ENCODE measurements around the gene DHRS3.
"Not testable (repeated sequence)": the region's sequence is repeated elsewhere in the genome, so short reads cannot be mapped to it uniquely, and the experiment has no call there.

DHRS3 gene, protein sequence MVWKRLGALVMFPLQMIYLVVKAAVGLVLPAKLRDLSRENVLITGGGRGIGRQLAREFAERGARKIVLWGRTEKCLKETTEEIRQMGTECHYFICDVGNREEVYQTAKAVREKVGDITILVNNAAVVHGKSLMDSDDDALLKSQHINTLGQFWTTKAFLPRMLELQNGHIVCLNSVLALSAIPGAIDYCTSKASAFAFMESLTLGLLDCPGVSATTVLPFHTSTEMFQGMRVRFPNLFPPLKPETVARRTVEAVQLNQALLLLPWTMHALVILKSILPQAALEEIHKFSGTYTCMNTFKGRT

DNA sequence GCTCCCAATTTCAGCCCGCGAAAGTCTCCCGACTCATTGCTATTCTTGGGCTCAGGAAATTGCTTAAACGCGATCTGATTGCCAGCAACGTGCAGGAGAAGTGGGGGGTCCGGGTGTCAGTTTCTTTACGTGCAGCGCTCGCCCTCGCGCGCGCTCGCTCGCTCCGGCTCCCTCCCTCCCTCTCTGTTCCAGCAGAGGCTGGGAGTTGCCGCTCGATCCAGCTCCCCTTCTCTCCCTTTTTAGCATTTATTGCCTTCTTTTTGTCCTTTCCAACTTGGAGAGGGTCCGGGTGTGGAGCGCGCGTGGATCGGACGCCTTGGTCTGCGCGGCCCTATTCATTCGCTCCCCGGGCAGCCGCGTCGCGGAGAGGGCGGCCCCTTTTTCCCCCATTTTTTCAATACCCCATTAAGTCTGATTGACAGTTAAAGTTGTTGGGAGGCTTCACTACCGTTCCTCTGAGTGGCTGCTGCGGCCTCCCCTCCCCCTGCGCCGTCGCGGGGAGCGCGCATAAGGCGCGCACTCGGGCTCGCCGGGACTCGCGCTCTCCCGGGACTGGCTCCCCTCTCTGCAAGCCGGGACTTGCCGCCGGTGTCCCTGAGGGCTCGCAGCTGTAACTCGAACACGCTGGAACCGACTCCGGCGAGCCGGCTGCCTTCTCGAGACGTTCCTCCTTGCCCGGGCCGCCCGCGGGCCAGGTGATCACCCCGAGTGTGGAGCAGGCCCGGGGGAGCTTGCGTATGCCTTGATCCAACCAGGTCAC lies at the start of gene DHRS3:
Gene DHRS3 (minus strand): TSS at position 310 of the 760 bp plus-strand sequence. CDS start 862 bp downstream, outside the sequence.
- no peak for DNase-seq (ENCODE audit: low spot score)

- DNase-seq (ENCODE audit: low spot score), result peak; percentile 26
Measured at GRCh38 chr1:12666141-12666735, 48.2 kb upstream of the DHRS3 start.

GRCh38 chr1:12665511-12665910 lies 47.5 kb upstream of the DHRS3 start:
- no peak for DNase-seq (ENCODE audit: low spot score)

GRCh38 chr1:12662556-12662955 lies 44.5 kb upstream of the DHRS3 start:
- DNase-seq (ENCODE audit: low spot score), result no peak

- DNase-seq (ENCODE audit: low spot score), result no peak
Measured at GRCh38 chr1:12661606-12662219, 43.7 kb upstream of the DHRS3 start.

DNA sequence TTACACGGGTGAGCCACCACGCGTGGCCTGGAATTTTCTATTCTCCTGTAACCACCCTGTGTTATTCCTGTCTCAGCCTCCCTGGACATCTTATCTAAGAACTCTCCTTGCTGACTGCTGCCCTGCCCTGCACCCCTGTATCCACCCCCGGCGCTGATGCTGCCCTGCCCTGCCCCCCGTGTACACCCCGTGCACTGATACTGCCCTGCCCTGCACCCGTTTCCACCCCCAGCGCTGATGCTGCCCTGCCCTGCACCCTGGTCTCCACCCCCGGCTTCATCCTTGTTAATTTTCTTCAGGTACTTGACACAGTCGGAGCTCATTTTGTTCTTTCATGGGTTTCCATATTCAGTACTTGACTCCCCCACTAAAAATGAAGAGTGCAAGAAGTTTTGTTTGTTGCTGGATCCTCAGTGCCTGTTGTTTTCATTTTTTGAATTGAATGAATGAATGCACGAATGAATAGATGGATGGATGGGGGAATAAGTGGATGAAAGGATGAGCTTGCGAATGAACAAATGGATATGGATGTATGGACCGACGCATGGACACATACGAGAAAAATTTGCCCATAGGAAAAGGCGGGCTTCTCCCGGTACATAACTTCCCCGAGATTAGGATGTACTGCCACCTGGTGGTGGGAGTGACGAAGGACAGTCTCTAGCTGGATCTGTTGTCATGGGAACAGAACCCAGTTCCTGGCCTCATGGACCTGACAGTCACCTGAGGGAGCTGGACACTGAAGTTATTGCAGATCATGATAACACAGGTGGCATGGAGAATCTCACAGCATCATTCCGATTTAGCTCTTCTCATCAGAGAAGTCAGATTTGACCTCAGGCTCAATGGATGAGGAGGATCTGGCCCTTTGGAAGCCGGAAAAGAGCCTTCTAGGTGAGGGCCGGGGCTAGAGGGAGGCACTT lies 40.8 kb upstream of the DHRS3 start:
- peak; percentile 56 for DNase-seq (ENCODE audit: low spot score)

GRCh38 chr1:12657885-12658512 lies 40.0 kb upstream of the DHRS3 start:
- not testable (repeated sequence) for DNase-seq (ENCODE audit: low spot score)

GRCh38 chr1:12657060-12657884 lies 39.3 kb upstream of the DHRS3 start:
- DNase-seq (ENCODE audit: low spot score), result no peak

DNA sequence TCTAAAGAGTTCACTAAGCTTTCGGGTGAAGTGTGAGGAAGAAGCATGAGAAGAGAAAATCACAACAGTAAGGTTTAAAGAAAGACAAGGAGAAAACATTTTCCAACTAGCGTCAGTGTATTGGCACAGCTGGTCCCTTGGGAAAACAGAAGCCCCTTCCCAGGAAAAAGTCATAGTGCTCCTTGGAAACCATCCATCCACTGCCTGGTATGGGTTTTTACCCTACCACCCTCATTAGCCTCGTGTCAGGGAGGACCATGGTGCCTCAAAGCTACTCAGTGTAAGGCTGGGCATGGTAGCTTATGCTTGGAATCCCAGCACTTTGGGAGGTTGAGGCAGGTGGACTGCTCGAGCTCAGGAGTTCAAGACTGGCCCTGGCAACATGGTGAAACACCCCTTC lies 38.6 kb upstream of the DHRS3 start:
- no peak for DNase-seq (ENCODE audit: low spot score)

DNA sequence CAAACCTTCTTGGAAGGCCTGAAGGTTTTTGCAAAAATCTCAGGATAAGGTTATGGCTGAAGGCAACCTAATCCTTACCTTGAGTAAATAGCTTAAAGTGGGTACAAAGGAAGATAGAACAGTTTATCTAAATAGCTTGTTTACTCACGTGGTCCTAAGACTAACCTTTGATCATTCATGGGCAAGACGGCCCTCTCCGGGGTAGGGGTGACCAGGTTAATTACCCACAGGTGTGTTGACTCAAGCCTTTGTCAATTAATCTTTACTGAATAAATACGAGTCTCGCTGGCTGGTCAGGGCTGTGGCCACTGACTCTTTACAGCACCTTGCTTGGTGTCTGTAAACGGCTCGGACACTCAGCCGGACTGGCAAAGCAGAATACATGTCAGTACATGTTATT lies 36.6 kb upstream of the DHRS3 start:
- DNase-seq (ENCODE audit: low spot score), result no peak

DNA sequence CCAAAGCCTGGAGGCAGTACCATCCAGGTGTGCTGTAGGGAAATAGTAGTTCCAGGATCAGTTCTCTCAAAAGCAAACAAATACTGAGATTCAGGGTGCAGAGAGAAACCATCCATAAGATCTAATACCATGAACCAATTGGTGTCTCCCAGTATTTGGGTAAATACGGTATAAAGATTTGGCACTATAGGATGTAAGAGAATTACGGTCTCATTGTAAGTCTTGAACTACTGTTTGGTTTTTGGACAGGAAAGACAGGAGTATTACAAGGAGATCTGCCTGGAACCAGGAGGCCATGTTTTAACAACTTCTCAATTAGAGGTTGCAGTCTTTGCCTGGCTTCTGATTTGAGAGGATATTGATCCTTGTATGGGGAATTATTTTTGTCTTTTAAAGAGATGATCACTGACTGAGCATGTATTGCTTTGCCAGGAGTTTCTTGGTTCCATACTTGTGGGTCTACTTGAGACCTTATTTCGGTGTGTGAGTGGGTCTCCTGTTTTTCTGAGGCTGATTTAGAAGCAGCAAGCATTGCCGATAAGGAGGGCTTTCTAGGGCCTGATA lies 36.1 kb upstream of the DHRS3 start:
- no peak for DNase-seq (ENCODE audit: low spot score)

DNA sequence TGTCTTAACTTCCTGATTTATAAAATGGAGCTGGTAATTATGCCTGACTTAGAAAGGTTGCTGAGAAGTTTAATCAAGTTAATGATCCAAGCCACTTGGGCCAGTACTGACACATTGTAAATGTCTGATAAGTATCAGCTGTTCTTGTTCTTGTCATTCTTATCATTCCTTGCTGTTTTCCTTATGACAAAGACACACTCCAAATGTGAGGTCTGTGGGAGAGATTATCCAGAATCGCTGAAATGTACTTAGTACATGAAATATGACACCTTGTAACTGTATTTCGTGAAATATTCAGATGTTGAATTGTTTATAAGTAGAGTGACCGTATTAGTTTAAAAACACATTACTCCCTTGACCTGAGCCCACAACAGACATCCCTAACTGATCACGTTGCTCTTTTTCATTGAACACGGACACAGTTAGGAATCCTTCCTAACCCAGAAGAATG lies 32.0 kb upstream of the DHRS3 start:
- DNase-seq (ENCODE audit: low spot score), result no peak

- DNase-seq (ENCODE audit: low spot score), result no peak
Measured at GRCh38 chr1:12648741-12649140, 30.7 kb upstream of the DHRS3 start.

GRCh38 chr1:12645401-12645800 lies 27.4 kb upstream of the DHRS3 start:
- DNase-seq (ENCODE audit: low spot score), result not testable (repeated sequence)

DNA sequence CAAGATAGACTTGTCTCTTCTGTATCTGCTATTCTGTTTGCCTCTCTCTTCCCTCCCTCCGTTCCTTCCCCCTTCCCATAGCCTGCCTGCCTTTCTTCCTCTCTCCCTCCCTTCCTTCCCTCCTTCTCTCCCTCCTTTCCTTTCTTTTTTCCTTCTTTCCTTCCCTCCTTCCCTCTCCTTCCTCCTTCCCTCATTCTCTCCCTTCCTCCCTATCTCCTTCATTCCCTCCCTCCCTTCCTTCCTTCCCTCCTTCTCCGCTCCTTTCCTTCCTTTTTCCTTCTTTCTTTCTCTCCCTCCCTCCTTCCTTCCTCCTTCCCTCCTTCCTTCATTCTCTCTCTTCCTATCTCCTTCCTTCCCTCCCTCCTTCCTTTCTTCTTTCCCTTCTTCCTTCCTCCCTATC lies 26.8 kb upstream of the DHRS3 start:
- no peak for DNase-seq (ENCODE audit: low spot score)

DNA sequence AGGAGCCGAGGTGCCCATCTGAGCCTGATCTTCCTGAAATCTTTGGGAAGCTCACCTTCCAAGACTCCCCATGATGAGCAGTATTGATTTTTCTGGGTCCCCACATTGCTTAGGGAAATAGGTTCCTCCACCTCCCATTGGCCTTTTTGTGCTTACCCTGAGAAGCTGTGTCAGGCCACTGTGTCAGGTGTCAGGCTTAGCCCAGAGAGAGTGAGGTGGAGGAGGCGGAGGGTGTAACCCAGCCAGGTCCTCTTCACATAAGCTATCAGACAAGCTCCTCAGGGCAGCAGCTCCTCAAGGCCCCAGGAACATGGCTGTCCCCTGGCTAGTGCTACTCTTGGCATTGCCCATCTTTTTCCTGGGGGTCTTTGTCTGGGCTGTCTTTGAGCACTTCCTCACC lies 26.2 kb upstream of the DHRS3 start:
- no peak for DNase-seq (ENCODE audit: low spot score)

GRCh38 chr1:12643785-12644184 lies 25.8 kb upstream of the DHRS3 start, which contains the start of gene AADACL4:
TSS of gene AADACL4 (plus strand) at chr1:12644085. CDS start at chr1:12644547, 462 bp downstream.
- DNase-seq (ENCODE audit: low spot score), result no peak

DNA sequence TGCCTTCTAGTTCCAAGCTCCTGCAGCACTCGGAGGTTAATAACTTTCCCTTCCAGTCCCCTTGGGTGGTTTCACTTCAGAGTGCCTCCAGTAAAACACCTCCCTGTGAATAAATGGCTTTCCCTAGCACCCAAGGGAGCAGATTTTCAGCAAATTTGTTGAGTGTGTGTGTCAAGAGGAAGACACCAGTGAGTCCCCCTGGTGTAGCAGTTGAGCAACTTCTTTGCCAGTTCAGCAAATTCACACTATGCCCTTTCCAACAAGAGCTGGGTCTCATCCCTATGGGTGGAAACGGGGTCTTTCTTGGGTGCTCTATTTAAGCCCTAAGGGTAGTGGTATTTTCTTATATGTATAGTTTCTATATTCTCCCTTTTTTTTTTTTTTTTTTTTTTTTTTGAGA lies 25.1 kb upstream of the DHRS3 start:
- DNase-seq (ENCODE audit: low spot score), result no peak

GRCh38 chr1:12640958-12641272 lies 22.9 kb upstream of the DHRS3 start:
- DNase-seq (ENCODE audit: low spot score), result no peak

Measured in kidney capillary endothelial cell (primary cell).